Left ventricle myocardium inferior (tissue), 1 donor: Measurements from ENCODE around the gene TP53BP2. TPM values are rescaled to one million over a fixed set of nuclear protein-coding genes. Genes with fewer than 3 reads are reported as not detected.

Experiments used
- DNase-seq: peaks from one replicate; pipeline ENCODE4 v3.0.0-alpha.2; 2020
- H3K27ac ChIP-seq: fragments of 200-600 bp; replicated peaks from 2 replicates; pipeline ENCODE4 v1.8.0; 2021
- H3K27me3 ChIP-seq: fragments of 200-600 bp; 2 replicates; pipeline ENCODE4 v1.8.0; 2021; ENCODE audit warnings: low read depth
- H3K36me3 ChIP-seq: fragments of 200-600 bp; 2 replicates; pipeline ENCODE4 v1.8.0; 2021
- H3K4me1 ChIP-seq: fragments of 200-600 bp; 2 replicates; pipeline ENCODE4 v1.8.0; 2021
- H3K4me3 ChIP-seq: fragments of 200-600 bp; 2 replicates; pipeline ENCODE4 v1.8.0; 2021; ENCODE audit warnings: mild to moderate bottlenecking, moderate library complexity
- H3K9me3 ChIP-seq: fragments of 200-600 bp; replicated peaks from 2 replicates; pipeline ENCODE4 v1.8.0; 2021
- intact Hi-C: fragments of 100-400 bp; cut with micrococcal nuclease; formaldehyde crosslinking; loops from one replicate; pipeline ENCODE4 v1.11.0; 2022
- total RNA-seq: library from RNA; stranded (reverse); fragmentation: NEBNext Ultra II Directional; extraction: Animal tissue kit (Norgen Biotek cat#: 25700); gene quantifications from one replicate; pipeline ENCODE4 v1.2.1, GENCODE V29; 2021
- TF ChIP-seq, protein P1 (sequence below): fragments of 200-600 bp; IDR thresholded peaks from 2 replicates; pipeline ENCODE4 v1.8.0; 2021; ENCODE audit warnings: antibody characterized with exemption, mild to moderate bottlenecking, borderline replicate concordance
- donor health status: DM: no; HTN: yes; CAD: no; lungs with severe emphysema.

Gene TP53BP2
- total RNA-seq, 1 donor from 2014 or later = 19.0 TPM

- Histone ChIP-seq H3K27me3 (no peaks in the 10 kb centered on the region), H3K4me1 (peaks cover 22% of the 10 kb centered on the region), H3K4me3 (no peak overlapping the region), H3K27ac (no peak overlapping the region), H3K9me3 (no peaks in the 10 kb centered on the region), H3K36me3 (no peaks in the 10 kb centered on the region)
- intact Hi-C loops = no loop called here
- TF ChIP-seq, protein P1, sequence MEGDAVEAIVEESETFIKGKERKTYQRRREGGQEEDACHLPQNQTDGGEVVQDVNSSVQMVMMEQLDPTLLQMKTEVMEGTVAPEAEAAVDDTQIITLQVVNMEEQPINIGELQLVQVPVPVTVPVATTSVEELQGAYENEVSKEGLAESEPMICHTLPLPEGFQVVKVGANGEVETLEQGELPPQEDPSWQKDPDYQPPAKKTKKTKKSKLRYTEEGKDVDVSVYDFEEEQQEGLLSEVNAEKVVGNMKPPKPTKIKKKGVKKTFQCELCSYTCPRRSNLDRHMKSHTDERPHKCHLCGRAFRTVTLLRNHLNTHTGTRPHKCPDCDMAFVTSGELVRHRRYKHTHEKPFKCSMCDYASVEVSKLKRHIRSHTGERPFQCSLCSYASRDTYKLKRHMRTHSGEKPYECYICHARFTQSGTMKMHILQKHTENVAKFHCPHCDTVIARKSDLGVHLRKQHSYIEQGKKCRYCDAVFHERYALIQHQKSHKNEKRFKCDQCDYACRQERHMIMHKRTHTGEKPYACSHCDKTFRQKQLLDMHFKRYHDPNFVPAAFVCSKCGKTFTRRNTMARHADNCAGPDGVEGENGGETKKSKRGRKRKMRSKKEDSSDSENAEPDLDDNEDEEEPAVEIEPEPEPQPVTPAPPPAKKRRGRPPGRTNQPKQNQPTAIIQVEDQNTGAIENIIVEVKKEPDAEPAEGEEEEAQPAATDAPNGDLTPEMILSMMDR = no peak
- DNase-seq = no peak
Observed at GRCh38 chr1:223849352-223850254, 3.9 kb upstream of the TP53BP2 start.

- Histone ChIP-seq H3K4me3 (no peak overlapping the region), H3K36me3 (no peaks in the 10 kb centered on the region), H3K4me1 (peaks cover 33% of the 10 kb centered on the region), H3K9me3 (no peaks in the 10 kb centered on the region), H3K27ac (no peak overlapping the region), H3K27me3 (no peaks in the 10 kb centered on the region)
- no peak for DNase-seq
- intact Hi-C loops = no loop called here
- TF ChIP-seq, protein P1 = no peak
Observed at GRCh38 chr1:223848536-223848935, 2.8 kb upstream of the TP53BP2 start.

GRCh38 chr1:223847781-223848345 lies 2.1 kb upstream of the TP53BP2 start:
- H3K36me3 ChIP-seq = no peaks in the 10 kb centered on the region
- DNase-seq = no peak
- H3K9me3 ChIP-seq = no peaks in the 10 kb centered on the region
- no peaks in the 10 kb centered on the region for H3K27me3 ChIP-seq
- H3K4me1 ChIP-seq = peaks cover 39% of the 10 kb centered on the region
- intact Hi-C loops = no loop called here
- peak overlapping the region; percentile 100 for H3K27ac ChIP-seq
- H3K4me3 ChIP-seq = no peak overlapping the region
- TF ChIP-seq, protein P1 = no peak

- peaks cover 66% of the 10 kb centered on the region for H3K4me1 ChIP-seq
- H3K36me3 ChIP-seq = no peaks in the 10 kb centered on the region
- DNase-seq = peak; percentile 58
- TF ChIP-seq, protein P1 = no peak
- H3K4me3 ChIP-seq = peak overlapping the region; percentile 93
- intact Hi-C loops = no loop called here
- peak overlapping the region; percentile 100 for H3K27ac ChIP-seq
- H3K9me3 ChIP-seq = no peaks in the 10 kb centered on the region
- H3K27me3 ChIP-seq = no peaks in the 10 kb centered on the region
Observed at GRCh38 chr1:223845037-223845809, 524 bp downstream of the TP53BP2 start.

GRCh38 chr1:223844787-223845036 lies 1.0 kb downstream of the TP53BP2 start:
- Histone ChIP-seq H3K27ac (peak overlapping the region; percentile 100), H3K4me3 (peak overlapping the region; percentile 93), H3K36me3 (no peaks in the 10 kb centered on the region), H3K9me3 (no peaks in the 10 kb centered on the region), H3K4me1 (peaks cover 71% of the 10 kb centered on the region), H3K27me3 (no peaks in the 10 kb centered on the region)
- intact Hi-C loops = no loop called here
- DNase-seq = no peak
- TF ChIP-seq, protein P1 = no peak
